Sigmoid colon (tissue), 7 donors: ENCODE measurements around the gene RBAK. TPM values are rescaled to one million over a fixed set of nuclear protein-coding genes. Genes with fewer than 3 reads are reported as not detected.
"Not testable (repeated sequence)": the region's sequence is repeated elsewhere in the genome, so short reads cannot be mapped to it uniquely, and the experiment has no call there.

Source experiments
- DNase-seq: peaks from one replicate; pipeline ENCODE4 v3.0.0-alpha.2; 2019
- H3K27ac ChIP-seq, 4 donors: fragments of 200-600 bp; sonication (generic); one replicate each; pipeline ENCODE4 v1.5.1; 2016 to 2019; ENCODE audit warnings: mild to moderate bottlenecking in 1 of 4
- H3K27me3 ChIP-seq, 3 donors: fragments of 200-600 bp; sonication (generic); one replicate each; pipeline ENCODE4 v1.5.1; 2019; ENCODE audit warnings: mild to moderate bottlenecking in 1 of 3
- H3K36me3 ChIP-seq, 4 donors: fragments of 200-600 bp; sonication (generic); one replicate each; pipeline ENCODE4 v1.5.1; 2016 to 2019
- H3K4me1 ChIP-seq, 4 donors: fragments of 200-600 bp; sonication (generic); one replicate each; pipeline ENCODE4 v1.5.1; 2017 to 2019
- H3K4me3 ChIP-seq, 4 donors: fragments of 200-600 bp; sonication (generic); one replicate each; pipeline ENCODE4 v1.5.1; 2017 to 2019; ENCODE audit warnings: mild to moderate bottlenecking in 2 of 4, moderate library complexity in 1 of 4
- H3K9me3 ChIP-seq, 4 donors: fragments of 200-600 bp in 3 of 4; sonication (generic) in 3 of 4; one replicate each; pipeline versions ENCODE4 v1.5.1 to v1.6.1; 2013 to 2019
- CTCF ChIP-seq, 4 experiments: fragments of 450-650 bp in 3 of 4; fragments of 200-600 bp in 1 of 4; IDR thresholded peaks; one replicate each; pipeline ENCODE4 v1.5.1; 2016 to 2019; ENCODE audit warnings: antibody characterized with exemption in 4 of 4, mild to moderate bottlenecking in 3 of 4, moderate library complexity in 2 of 4
- EP300 ChIP-seq, 4 donors: sonication (generic); formaldehyde crosslinking; IDR thresholded peaks; one replicate each; pipeline ENCODE4 v1.6.1; 2017; ENCODE audit warnings: antibody characterized with exemption in 4 of 4
- POLR2A ChIP-seq, 2 donors: fragments of 450-650 bp; IDR thresholded peaks; one replicate each; pipeline ENCODE4 v1.6.1; 2016; ENCODE audit warnings: antibody characterized with exemption in 2 of 2, mild to moderate bottlenecking in 2 of 2, moderate library complexity in 2 of 2
- POLR2AphosphoS5 ChIP-seq, 4 donors: sonication (generic); formaldehyde crosslinking; IDR thresholded peaks; one replicate each; pipeline ENCODE4 v1.6.1; 2017; ENCODE audit warnings: antibody characterized with exemption in 4 of 4
- WGBS, 2 donors: extraction: QIAGEN DNeasy Blood & Tissue Kit; methylation state at CpG; one replicate each; pipeline ENCODE4 v1.1.7; 2013; 5-methylcytosine and 5-hydroxymethylcytosine counted together
- intact Hi-C: fragments of 100-400 bp; cut with DNase I; formaldehyde crosslinking; loops from one replicate; pipeline ENCODE4 v1.15.1; 2023
- polyA plus RNA-seq, 3 donors: library from polyadenylated mRNA; stranded (reverse); fragments of 200-250 nt; gene quantifications; one replicate each; pipeline ENCODE4 v1.2.3, GENCODE V29; 2013
- total RNA-seq, 4 donors: library from RNA; depleted of rRNA; stranded (reverse); fragments of >200 nt; gene quantifications; one replicate each; pipeline ENCODE4 v1.1.0, GENCODE V29; 2016
- donor health status: healthy with polysubstance abuse.
- donor health status: Bipolar disorder and iron deficiency.
- donor health status: healthy.

The RBAK gene
- total and polyA plus RNA-seq, 7 donors, result 1.8 to 12.5 (median 8.9) TPM

- intact Hi-C loops, result no loop called here
- Histone ChIP-seq H3K27me3 (no peaks in the 10 kb centered on the region), H3K9me3 (no peaks in the 10 kb centered on the region), H3K36me3 (peaks cover 0 to 19% (median 1%) of the 10 kb centered on the region in 4 donors), H3K4me3 (no peak overlapping the region), H3K27ac (no peak overlapping the region), H3K4me1 (no peaks in the 10 kb centered on the region)
- DNase-seq, result no peak
- WGBS, 2 donors, result 96 to 97% methylated on average over 9 of the region's 9 CpGs
- no peak for TF ChIP-seq EP300 (IDR thresholded peaks at IDR 0.05)
Observed at GRCh38 chr7:5020098-5020497, 25.6 kb upstream of the RBAK start.

- H3K27ac ChIP-seq, DNase-seq, H3K27me3 ChIP-seq, H3K9me3 ChIP-seq, H3K4me3 ChIP-seq, H3K4me1 ChIP-seq, intact Hi-C loops: not testable (repeated sequence)
- H3K36me3 ChIP-seq, result peaks cover 0 to 19% (median 1%) of the 10 kb centered on the region in 4 donors
- 97 to 98% methylated on average over 14 of the region's 14 CpGs for WGBS, 2 donors
Observed at GRCh38 chr7:5020976-5021550, 24.6 kb upstream of the RBAK start.

GRCh38 chr7:5023626-5024025 is 22.0 kb upstream of the RBAK start:
- H3K4me1 ChIP-seq, H3K9me3 ChIP-seq, DNase-seq, H3K27ac ChIP-seq, intact Hi-C loops, H3K4me3 ChIP-seq, H3K27me3 ChIP-seq: not testable (repeated sequence)
- WGBS, 2 donors, result 97 to 98% methylated on average over 12 of the region's 12 CpGs
- H3K36me3 ChIP-seq, result peaks cover 0 to 19% (median 0%) of the 10 kb centered on the region in 4 donors

DNA sequence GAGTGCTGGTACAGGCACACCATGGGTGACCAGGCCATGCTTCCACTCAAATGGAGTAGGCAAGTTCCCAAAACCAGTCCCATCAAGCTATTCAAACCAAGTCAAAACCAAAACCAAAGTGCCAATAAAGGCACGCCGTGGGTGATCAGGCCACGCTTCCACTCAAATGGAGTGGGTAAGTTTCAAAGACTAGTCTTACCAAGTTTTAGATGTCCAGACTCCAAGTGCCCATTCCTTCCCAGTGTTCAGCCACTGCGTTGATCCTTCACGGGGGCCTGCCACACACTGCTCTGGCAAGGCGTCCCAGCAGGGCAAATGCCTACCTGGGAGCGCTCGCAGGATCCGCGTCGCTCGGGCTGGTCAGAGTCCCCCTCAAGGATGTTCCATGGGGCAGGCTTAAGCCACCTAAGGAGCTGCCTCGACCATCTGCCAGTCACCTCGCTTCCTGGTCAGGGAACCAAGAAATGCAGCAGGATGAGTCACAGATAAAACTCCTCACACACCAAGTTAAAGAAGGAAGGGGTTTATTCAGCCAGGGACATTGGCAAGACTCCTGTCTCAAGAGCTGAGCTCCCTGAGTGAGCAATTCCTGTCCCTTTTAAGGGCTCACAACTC is 17.8 kb upstream of the RBAK start:
- H3K36me3 ChIP-seq, H3K4me1 ChIP-seq, H3K27ac ChIP-seq, DNase-seq, H3K27me3 ChIP-seq, intact Hi-C loops, H3K4me3 ChIP-seq, H3K9me3 ChIP-seq: not testable (repeated sequence)
- WGBS, 2 donors, result 97 to 98% methylated on average over 14 of the region's 14 CpGs

DNA sequence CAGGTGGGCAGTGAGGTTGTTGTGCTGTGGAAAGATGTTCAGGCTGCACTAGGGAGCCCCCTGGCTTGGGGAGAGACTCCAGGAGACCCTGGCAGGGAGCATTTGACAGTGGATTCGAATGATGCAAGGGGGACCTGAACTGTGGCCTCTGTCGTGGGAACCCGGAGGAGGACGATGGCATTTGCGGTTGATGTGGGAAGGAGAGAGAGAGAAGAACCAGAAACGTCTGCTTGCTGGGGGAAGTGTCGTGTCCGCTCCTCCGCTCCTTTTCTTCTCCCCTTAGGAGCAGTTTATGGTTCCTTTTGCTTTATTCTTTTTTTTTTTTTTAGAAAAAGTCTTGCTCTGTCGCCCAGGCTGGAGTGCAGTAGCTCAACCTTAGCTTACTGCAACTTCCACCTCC is 12.5 kb upstream of the RBAK start:
- not testable (repeated sequence) for H3K27ac ChIP-seq

GRCh38 chr7:5035276-5035675 is 10.4 kb upstream of the RBAK start:
- intact Hi-C loops, result no loop called here
- H3K27ac ChIP-seq, result no peak overlapping the region
- 90 to 92% methylated on average over 9 of the region's 9 CpGs for WGBS, 2 donors
- no peaks in the 10 kb centered on the region for H3K9me3 ChIP-seq
- H3K36me3 ChIP-seq, result no peaks in the 10 kb centered on the region
- no peak for DNase-seq
- TF ChIP-seq POLR2AphosphoS5 (IDR thresholded peaks at IDR 0.05) (no peak), CTCF (IDR thresholded peaks at IDR 0.05) (no peak), POLR2A (IDR thresholded peaks at IDR 0.05) (no peak), EP300 (IDR thresholded peaks at IDR 0.05) (no peak)
- H3K27me3 ChIP-seq, result no peaks in the 10 kb centered on the region
- H3K4me1 ChIP-seq, result no peaks in the 10 kb centered on the region
- no peak overlapping the region for H3K4me3 ChIP-seq

More for the DNA sequence above, 12.5 kb upstream of the RBAK start:
- DNase-seq, H3K9me3 ChIP-seq, H3K36me3 ChIP-seq, intact Hi-C loops, H3K4me3 ChIP-seq, H3K27me3 ChIP-seq, H3K4me1 ChIP-seq: not testable (repeated sequence)
- 93 to 95% methylated on average over 10 of the region's 10 CpGs for WGBS, 2 donors

DNA sequence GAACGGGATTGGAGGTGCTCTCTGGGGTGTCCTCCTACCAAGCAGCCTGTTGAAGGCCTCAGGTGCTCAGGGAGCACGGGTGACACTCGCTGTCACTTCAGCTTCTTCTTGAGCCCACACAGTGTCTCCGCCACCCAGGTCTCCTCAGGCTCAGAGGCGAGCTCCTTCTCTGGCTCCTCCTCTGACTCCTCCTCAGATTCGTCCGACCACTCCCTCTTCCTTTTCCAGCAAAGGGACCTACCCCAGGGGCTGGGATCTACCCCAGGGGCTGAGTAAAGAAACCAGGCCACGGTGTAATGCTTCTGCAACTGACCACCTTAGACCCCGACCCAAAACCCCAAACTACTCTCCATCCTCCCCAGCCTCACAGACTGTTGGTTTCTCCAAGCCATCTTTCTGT is 9.2 kb upstream of the RBAK start:
- no peak overlapping the region for H3K27ac ChIP-seq
- DNase-seq, result no peak
- no peaks in the 10 kb centered on the region for H3K9me3 ChIP-seq
- H3K27me3 ChIP-seq, result no peaks in the 10 kb centered on the region
- H3K4me3 ChIP-seq, result no peak overlapping the region
- no peaks in the 10 kb centered on the region for H3K4me1 ChIP-seq
- WGBS, 2 donors, result 89 to 91% methylated on average over 9 of the region's 9 CpGs
- TF ChIP-seq CTCF (IDR thresholded peaks at IDR 0.05) (no peak), EP300 (IDR thresholded peaks at IDR 0.05) (no peak), POLR2AphosphoS5 (IDR thresholded peaks at IDR 0.05) (no peak), POLR2A (IDR thresholded peaks at IDR 0.05) (no peak)
- no peaks in the 10 kb centered on the region for H3K36me3 ChIP-seq
- intact Hi-C loops, result no loop called here
